ENCODE measurements around the gene UST. TPM values are rescaled to one million over a fixed set of nuclear protein-coding genes. Genes with fewer than 3 reads are reported as not detected.

The UST gene
- total RNA-seq, 6 experiments from 2014 or later = 0.44 to 1.9 (median 0.91) TPM

- Histone ChIP-seq H3K4me1 (no peaks in the 10 kb centered on the region), H3K27me3 (no peaks in the 10 kb centered on the region), H3K9me3 (no peaks in the 10 kb centered on the region), H3K27ac (no peak overlapping the region), H3K4me3 (no peak overlapping the region), H3K36me3 (no peaks in the 10 kb centered on the region)
- no peak for ATAC-seq
- WGBS (ENCODE audit: insufficient coverage, low coverage, low lambda C conversion rate, missing lambda C conversion rate) = 71% methylated on average over 6 of the region's 6 CpGs
- no peak for DNase-seq
- intact Hi-C loops (cut with DNase I) = no loop called here
- TF ChIP-seq POLR2A (IDR thresholded peaks at IDR 0.05) = no peak
- no peak for TF ChIP-seq CTCF (IDR thresholded peaks at IDR 0.05)
Measured at GRCh38 chr6:149013586-149014344, 266.9 kb downstream of the UST start.

GRCh38 chr6:149014631-149015534, 268.1 kb downstream of the UST start:
- intact Hi-C loops (cut with DNase I) = no loop called here
- Histone ChIP-seq H3K4me3 (no peak overlapping the region), H3K27ac (no peak overlapping the region), H3K27me3 (no peaks in the 10 kb centered on the region), H3K4me1 (no peaks in the 10 kb centered on the region), H3K9me3 (no peaks in the 10 kb centered on the region), H3K36me3 (no peaks in the 10 kb centered on the region)
- ATAC-seq (peak in 1 of 4 donors; percentile 56), DNase-seq (no peak)
- TF ChIP-seq CTCF (IDR thresholded peaks at IDR 0.05) = no peak
- no peak for TF ChIP-seq POLR2A (IDR thresholded peaks at IDR 0.05)
- 29% methylated on average over 5 of the region's 7 CpGs for WGBS (ENCODE audit: insufficient coverage, low coverage, low lambda C conversion rate, missing lambda C conversion rate)

- WGBS (ENCODE audit: insufficient coverage, low coverage, low lambda C conversion rate, missing lambda C conversion rate) = 78% methylated on average over 7 of the region's 9 CpGs
- no peaks in the 10 kb centered on the region for H3K27me3 ChIP-seq
- H3K36me3 ChIP-seq = no peaks in the 10 kb centered on the region
- ATAC-seq = no peak
- no peaks in the 10 kb centered on the region for H3K9me3 ChIP-seq
- TF ChIP-seq POLR2A (IDR thresholded peaks at IDR 0.05) (no peak), CTCF (IDR thresholded peaks at IDR 0.05) (no peak)
- intact Hi-C loops (cut with DNase I) = no loop called here
- no peak overlapping the region for H3K27ac ChIP-seq
- DNase-seq = no peak
- H3K4me1 ChIP-seq = no peaks in the 10 kb centered on the region
- no peak overlapping the region for H3K4me3 ChIP-seq
Measured at GRCh38 chr6:149015535-149016525, 269.0 kb downstream of the UST start.

GRCh38 chr6:149016716-149017115, 269.9 kb downstream of the UST start:
- H3K4me3 ChIP-seq = no peak overlapping the region
- no peaks in the 10 kb centered on the region for H3K4me1 ChIP-seq
- H3K27ac ChIP-seq = no peak overlapping the region
- no peaks in the 10 kb centered on the region for H3K27me3 ChIP-seq
- H3K9me3 ChIP-seq = no peaks in the 10 kb centered on the region
- TF ChIP-seq CTCF (IDR thresholded peaks at IDR 0.05) = no peak
- no peak for TF ChIP-seq POLR2A (IDR thresholded peaks at IDR 0.05)
- DNase-seq (no peak), ATAC-seq (no peak)
- WGBS (ENCODE audit: insufficient coverage, low coverage, low lambda C conversion rate, missing lambda C conversion rate) = 68% methylated on average over 2 of the region's 7 CpGs
- intact Hi-C loops (cut with DNase I) = no loop called here
- no peaks in the 10 kb centered on the region for H3K36me3 ChIP-seq

Measured in right lobe of liver (tissue), 6 donors.